ENCODE results near the gene TSPAN18.

Gene TSPAN18

DNA sequence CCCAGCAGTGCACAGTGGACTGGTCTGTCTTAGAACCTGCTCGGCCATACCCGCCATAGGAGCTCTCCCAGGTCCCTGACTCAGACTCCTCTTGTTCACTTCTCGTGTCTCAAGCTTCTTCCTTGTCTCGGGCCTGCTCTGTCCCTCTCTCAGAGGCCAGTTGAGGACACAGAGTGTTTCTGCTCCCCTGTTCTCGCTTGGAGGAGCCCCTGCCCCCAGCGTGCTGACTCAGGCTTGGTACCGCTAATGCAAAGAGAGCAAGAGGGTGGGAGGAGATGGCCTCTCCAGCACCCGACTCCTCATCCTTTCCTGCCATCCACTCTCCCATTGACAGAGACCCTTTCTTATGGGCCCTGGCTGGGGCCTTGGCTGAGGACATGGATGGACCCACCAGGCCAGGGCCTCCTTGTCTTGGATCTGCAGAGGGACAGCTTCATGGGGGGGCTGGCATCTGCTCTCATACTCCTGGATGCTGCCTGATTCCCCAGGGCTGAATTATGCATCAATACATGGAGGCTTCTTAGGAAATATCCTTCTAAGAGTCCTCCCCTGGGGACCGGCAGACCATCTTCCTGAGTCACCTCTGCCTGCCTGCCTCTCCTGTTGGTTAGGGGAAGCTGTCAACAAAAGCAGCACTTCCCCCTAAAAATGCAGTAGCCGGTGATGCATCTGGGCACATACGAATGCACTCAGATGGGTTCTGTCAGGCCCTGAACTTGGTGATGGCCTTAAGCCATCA, 15.9 kb downstream of the TSPAN18 start:
- TF ChIP-seq, protein P1, sequence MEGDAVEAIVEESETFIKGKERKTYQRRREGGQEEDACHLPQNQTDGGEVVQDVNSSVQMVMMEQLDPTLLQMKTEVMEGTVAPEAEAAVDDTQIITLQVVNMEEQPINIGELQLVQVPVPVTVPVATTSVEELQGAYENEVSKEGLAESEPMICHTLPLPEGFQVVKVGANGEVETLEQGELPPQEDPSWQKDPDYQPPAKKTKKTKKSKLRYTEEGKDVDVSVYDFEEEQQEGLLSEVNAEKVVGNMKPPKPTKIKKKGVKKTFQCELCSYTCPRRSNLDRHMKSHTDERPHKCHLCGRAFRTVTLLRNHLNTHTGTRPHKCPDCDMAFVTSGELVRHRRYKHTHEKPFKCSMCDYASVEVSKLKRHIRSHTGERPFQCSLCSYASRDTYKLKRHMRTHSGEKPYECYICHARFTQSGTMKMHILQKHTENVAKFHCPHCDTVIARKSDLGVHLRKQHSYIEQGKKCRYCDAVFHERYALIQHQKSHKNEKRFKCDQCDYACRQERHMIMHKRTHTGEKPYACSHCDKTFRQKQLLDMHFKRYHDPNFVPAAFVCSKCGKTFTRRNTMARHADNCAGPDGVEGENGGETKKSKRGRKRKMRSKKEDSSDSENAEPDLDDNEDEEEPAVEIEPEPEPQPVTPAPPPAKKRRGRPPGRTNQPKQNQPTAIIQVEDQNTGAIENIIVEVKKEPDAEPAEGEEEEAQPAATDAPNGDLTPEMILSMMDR (IDR thresholded peaks at IDR 0.05; ENCODE audit: control insufficient read depth, extremely low read depth, insufficient read depth): no peak
- no peak overlapping the region for H3K4me3 ChIP-seq (ENCODE audit: low read depth, low read length)
- DNase-seq (ENCODE audit: low read depth): no peak

DNA sequence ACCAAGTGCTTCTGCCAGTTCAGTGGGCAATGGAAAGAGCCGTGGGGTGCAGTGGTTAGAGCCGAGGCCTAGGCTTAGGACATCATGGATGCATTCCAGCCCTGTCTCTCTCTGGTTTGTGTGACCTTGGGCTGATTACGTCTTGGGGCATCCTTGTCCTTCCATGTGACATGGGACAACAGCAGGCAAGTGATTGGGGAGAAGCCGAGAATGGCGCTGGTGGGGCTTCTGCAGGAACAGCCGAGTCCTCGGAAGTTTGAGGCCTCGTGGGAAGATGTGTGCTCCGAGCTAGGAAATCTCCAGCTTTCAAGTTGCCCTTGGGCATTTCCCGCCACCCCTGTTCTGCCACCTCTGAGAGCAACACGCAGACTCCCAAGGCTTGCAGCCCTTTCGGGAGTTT, 16.6 kb downstream of the TSPAN18 start:
- TF ChIP-seq, protein P1 (IDR thresholded peaks at IDR 0.05; ENCODE audit: control insufficient read depth, extremely low read depth, insufficient read depth): no peak

DNA sequence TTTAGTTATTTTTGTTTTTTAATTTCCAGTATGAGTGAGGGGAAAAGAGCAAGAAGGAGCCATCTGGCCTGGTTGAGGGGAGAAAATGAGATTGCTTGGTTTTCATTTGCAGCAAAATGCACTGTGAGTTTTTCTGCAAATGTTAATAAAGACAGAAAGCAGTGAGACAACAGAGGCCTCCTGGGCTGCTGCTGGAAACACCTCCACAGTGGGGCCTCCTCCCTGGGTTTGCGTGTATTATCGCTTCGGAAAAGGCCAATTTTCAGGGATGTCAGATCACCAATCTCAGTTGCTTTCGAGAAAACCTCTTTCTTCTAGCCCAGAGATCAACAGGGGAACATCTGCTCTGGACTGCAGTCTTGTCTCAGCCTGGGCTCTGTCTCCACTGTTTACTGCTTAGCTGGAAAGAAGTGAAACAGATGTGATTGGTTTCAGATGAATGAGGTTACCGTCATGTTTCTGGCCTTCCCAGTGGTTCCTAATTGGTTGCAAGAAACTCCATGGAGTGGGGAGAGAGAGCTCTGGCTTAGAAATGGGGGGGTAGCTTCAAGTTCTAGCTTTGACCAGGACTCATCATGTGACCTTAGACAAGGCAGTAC, 17.3 kb downstream of the TSPAN18 start:
- TF ChIP-seq, protein P1 (IDR thresholded peaks at IDR 0.05; ENCODE audit: control insufficient read depth, extremely low read depth, insufficient read depth): no peak
- H3K4me3 ChIP-seq (ENCODE audit: low read depth, low read length): no peak overlapping the region
- no peak for DNase-seq (ENCODE audit: low read depth)

More for the DNA sequence above, 16.6 kb downstream of the TSPAN18 start:
- no peak overlapping the region for H3K4me3 ChIP-seq (ENCODE audit: low read depth, low read length)
- no peak for DNase-seq (ENCODE audit: low read depth)

DNA sequence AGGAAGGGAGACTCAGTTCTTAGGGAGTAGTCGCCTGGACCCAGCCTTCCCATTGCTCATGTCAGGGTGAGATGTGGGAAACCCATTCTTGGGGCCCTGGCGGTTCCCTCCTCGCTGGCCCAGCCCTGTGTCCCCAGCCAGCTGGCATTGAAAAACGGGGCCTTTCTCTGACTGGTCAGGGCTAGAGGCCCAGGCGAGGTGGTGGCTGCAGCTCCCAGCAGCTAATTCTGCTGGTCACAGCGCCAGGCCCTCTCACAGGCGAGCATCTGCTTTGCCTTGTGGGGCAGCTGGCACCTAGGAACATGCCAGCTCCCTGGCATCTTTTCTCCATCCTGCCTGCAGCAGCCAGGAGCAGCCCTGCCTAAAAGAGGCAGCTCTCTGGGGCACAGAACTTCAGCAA, 20.1 kb downstream of the TSPAN18 start:
- TF ChIP-seq, protein P1 (IDR thresholded peaks at IDR 0.05; ENCODE audit: control insufficient read depth, extremely low read depth, insufficient read depth): no peak
- DNase-seq (ENCODE audit: low read depth): no peak
- no peak overlapping the region for H3K4me3 ChIP-seq (ENCODE audit: low read depth, low read length)

DNA sequence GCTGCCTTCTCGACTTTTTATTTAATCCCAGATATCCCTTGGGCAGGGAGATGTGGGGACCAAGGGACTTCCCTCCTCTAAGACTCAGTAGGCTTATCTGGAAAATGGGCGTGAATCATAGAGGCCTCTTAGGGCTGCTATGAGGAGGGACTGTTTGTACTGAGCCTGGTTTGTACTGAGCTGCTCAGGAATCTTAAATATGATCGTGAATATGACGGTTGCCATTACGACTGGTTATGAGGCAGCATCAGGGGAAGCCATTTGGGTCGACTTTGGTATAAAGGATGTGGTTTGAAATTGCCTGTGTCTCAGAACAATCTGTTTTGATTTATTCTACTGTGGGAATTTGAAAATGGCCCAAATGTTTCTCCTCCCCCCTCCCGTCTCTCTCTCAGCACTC, 20.6 kb downstream of the TSPAN18 start:
- no peak overlapping the region for H3K4me3 ChIP-seq (ENCODE audit: low read depth, low read length)
- TF ChIP-seq, protein P1 (IDR thresholded peaks at IDR 0.05; ENCODE audit: control insufficient read depth, extremely low read depth, insufficient read depth): no peak
- DNase-seq (ENCODE audit: low read depth): no peak

DNA sequence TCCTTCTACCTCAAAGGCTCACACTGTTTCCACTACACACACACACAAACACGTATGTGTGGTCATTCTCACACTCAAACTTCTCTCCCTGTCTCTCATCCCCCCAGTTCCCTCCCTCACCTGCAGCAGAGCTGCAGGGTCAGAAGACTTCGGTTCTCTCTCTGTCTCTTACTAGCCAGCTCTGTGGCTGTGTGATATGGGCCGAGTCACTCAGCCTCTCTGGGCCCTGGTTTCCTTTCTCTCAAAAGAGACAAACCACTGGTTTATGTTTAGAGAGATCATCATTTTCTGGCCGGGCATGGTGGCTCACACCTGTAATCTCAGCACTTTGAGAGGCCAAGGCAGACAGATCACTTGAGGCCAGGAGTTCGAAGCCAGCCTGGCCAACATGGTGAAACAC, 21.1 kb downstream of the TSPAN18 start:
- TF ChIP-seq, protein P1 (IDR thresholded peaks at IDR 0.05; ENCODE audit: control insufficient read depth, extremely low read depth, insufficient read depth): no peak
- no peak for DNase-seq (ENCODE audit: low read depth)
- H3K4me3 ChIP-seq (ENCODE audit: low read depth, low read length): no peak overlapping the region
